Measurements from ENCODE around the gene CDH23.

Gene CDH23

DNA sequence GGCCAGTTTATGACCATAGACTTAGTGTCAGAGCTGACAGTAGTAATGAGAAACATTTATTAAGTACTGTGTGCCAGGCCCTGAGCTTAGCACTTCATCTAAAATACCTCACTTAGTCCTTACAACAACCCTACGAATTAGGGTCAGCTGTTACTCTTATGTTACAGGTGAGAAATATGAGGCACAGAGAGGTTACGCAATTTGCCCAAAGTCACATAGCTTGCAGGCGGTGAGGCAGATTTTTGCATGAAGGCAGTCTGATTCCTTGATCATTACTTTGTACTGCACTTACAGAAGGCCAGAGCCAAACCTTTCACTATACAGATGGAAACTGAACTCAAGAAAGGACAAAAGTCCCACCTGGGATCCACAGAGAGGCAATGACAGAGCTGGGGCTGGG is 10.2 kb downstream of the CDH23 start:
- no peak for DNase-seq (ENCODE audit: extremely low spot score)
- POLR2A ChIA-PET: no interaction called here
- CTCF ChIA-PET: no interaction called here
- TF ChIP-seq SUZ12 (IDR thresholded peaks at IDR 0.05) (no peak), SP1 (IDR thresholded peaks at IDR 0.05) (no peak), L3MBTL2 (conservative IDR thresholded peaks at IDR 0.05) (no peak), FOXA1 (IDR thresholded peaks at IDR 0.05) (no peak), ELF4 (IDR thresholded peaks at IDR 0.05) (no peak), BHLHE40 (IDR thresholded peaks at IDR 0.05; ENCODE audit: borderline replicate concordance) (no peak), CTBP1 (IDR thresholded peaks at IDR 0.05; ENCODE audit: borderline replicate concordance) (no peak), ARNT (IDR thresholded peaks at IDR 0.05) (no peak), FOXK2 (IDR thresholded peaks at IDR 0.05) (no peak), NFRKB (IDR thresholded peaks at IDR 0.05) (no peak), HDGF (IDR thresholded peaks at IDR 0.05; ENCODE audit: borderline replicate concordance) (no peak), FOXM1 (IDR thresholded peaks at IDR 0.05; ENCODE audit: borderline replicate concordance) (no peak)
- TF ChIP-seq, protein P1, sequence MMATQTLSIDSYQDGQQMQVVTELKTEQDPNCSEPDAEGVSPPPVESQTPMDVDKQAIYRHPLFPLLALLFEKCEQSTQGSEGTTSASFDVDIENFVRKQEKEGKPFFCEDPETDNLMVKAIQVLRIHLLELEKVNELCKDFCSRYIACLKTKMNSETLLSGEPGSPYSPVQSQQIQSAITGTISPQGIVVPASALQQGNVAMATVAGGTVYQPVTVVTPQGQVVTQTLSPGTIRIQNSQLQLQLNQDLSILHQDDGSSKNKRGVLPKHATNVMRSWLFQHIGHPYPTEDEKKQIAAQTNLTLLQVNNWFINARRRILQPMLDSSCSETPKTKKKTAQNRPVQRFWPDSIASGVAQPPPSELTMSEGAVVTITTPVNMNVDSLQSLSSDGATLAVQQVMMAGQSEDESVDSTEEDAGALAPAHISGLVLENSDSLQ (IDR thresholded peaks at IDR 0.05): no peak

DNA sequence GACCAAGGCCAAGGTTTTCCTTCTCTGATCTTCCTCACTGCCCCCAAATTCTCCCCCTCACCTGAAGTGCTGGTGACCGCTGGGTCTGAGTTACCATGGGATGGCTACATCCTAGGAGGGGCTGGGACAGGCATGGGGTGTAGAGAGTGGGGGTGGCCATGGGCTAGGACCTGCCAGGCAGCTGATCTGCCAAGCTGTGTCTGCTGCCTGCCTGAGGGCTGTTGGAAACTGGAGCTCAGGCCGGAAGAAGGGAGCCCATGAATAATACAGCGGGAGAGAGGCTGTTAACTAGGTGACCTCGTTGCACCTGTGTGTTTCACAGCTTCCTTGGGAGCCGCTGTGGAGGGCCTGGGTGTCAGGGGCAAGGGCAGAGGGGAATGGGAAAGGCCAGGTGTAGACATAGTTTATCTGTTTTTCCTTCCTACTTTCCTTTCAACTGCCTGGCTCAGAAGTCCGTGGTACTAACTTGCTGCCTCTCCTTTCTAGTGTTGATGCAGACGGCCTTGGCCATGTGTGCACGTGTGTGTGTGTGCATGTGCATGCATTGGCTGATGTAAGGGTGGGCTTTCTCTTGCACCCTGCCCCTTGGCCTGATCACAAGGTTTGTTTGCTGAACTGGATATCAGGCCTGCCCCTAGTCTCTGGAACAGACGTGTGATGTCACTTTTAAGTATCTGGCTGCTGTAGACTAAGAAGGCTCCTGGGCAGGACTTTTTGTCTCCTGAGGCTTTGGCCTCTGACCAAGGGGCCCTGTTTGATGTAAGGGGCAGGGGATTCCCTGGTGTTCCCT is 11.9 kb downstream of the CDH23 start:
- CTCF ChIA-PET: no interaction called here

DNA sequence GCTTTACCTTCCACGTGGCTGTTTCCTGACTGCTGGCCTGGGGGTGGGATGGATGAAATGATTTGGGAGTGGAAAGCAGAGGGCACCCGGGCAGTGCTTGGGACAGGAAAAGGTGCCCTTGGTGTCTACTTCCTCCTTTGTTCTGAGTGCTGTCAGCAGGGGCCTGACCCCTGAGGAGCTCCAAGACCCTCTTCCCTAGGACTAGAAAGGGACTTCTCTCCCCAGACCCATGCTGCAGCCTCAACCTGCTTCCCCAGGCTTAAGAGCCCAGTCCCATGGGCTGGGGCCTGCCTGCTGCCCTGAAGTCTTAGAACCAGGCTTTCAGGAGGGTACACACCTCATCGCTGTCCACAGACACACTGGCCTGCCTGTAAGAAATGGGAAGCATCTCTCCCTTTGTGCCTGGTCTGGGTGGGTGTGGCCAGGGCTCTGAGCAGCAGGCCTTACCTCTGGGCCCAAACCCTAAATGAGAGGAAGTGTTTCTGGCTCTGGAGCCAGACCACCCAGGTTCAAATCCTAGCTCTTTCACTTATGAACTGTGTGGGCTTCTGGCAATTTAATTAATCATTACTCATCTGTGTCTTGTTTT is 12.9 kb downstream of the CDH23 start:
- TF ChIP-seq CTBP1 (IDR thresholded peaks at IDR 0.05; ENCODE audit: borderline replicate concordance) (no peak), L3MBTL2 (conservative IDR thresholded peaks at IDR 0.05) (no peak), FOXA1 (IDR thresholded peaks at IDR 0.05) (no peak), HDGF (IDR thresholded peaks at IDR 0.05; ENCODE audit: borderline replicate concordance) (no peak), BHLHE40 (IDR thresholded peaks at IDR 0.05; ENCODE audit: borderline replicate concordance) (no peak), FOXK2 (IDR thresholded peaks at IDR 0.05) (no peak), FOXM1 (IDR thresholded peaks at IDR 0.05; ENCODE audit: borderline replicate concordance) (no peak), ZNF384 (IDR thresholded peaks at IDR 0.05) (no peak), ELF4 (IDR thresholded peaks at IDR 0.05) (no peak), LEF1 (IDR thresholded peaks at IDR 0.05; ENCODE audit: borderline replicate concordance) (no peak)
- TF ChIP-seq, protein P1 (IDR thresholded peaks at IDR 0.05): no peak
- CTCF ChIA-PET: no interaction called here
- no peak for DNase-seq (ENCODE audit: extremely low spot score)
- POLR2A ChIA-PET: no interaction called here

More for the DNA sequence above, 11.9 kb downstream of the CDH23 start:
- POLR2A ChIA-PET: no interaction called here
- no peak for DNase-seq (ENCODE audit: extremely low spot score)
- no peak for TF ChIP-seq CTBP1 (IDR thresholded peaks at IDR 0.05; ENCODE audit: borderline replicate concordance)
- no peak for TF ChIP-seq ELF4 (IDR thresholded peaks at IDR 0.05)
- no peak for TF ChIP-seq HDGF (IDR thresholded peaks at IDR 0.05; ENCODE audit: borderline replicate concordance)
- TF ChIP-seq FOXM1 (IDR thresholded peaks at IDR 0.05; ENCODE audit: borderline replicate concordance): no peak
- TF ChIP-seq LEF1 (IDR thresholded peaks at IDR 0.05; ENCODE audit: borderline replicate concordance): no peak
- no peak for TF ChIP-seq BHLHE40 (IDR thresholded peaks at IDR 0.05; ENCODE audit: borderline replicate concordance)
- no peak for TF ChIP-seq FOXA1 (IDR thresholded peaks at IDR 0.05)
- TF ChIP-seq ARNT (IDR thresholded peaks at IDR 0.05): no peak
- no peak for TF ChIP-seq SP1 (IDR thresholded peaks at IDR 0.05)
- TF ChIP-seq, protein P1 (IDR thresholded peaks at IDR 0.05): no peak
- TF ChIP-seq TARDBP (IDR thresholded peaks at IDR 0.05): no peak

DNA sequence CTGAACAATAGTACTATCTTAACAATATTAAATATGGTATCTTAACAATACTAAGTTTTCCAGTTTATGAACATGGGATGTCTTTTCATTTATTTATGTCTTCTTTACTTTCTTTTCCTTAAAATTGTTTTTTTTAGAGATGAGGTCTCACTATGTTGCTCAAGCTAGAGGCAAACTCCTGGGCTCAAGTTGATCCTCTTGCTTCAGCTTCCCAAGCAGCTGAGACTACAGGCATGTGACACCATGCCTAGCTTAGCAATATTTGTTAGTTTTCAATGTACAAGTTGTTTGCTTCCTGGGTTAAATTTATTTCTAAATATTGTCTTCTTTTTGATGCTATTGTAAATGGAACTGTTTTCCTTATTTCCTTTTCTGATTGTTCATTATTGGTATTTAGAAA is 16.9 kb downstream of the CDH23 start:
- TF ChIP-seq L3MBTL2 (conservative IDR thresholded peaks at IDR 0.05) (no peak), ZNF384 (IDR thresholded peaks at IDR 0.05) (no peak), BHLHE40 (IDR thresholded peaks at IDR 0.05; ENCODE audit: borderline replicate concordance) (no peak), LEF1 (IDR thresholded peaks at IDR 0.05; ENCODE audit: borderline replicate concordance) (no peak), CTBP1 (IDR thresholded peaks at IDR 0.05; ENCODE audit: borderline replicate concordance) (no peak), FOXK2 (IDR thresholded peaks at IDR 0.05) (no peak)
- ChIA-PET POLR2A (no interaction called here), CTCF (no interaction called here)
- no peak for DNase-seq (ENCODE audit: extremely low spot score)

DNA sequence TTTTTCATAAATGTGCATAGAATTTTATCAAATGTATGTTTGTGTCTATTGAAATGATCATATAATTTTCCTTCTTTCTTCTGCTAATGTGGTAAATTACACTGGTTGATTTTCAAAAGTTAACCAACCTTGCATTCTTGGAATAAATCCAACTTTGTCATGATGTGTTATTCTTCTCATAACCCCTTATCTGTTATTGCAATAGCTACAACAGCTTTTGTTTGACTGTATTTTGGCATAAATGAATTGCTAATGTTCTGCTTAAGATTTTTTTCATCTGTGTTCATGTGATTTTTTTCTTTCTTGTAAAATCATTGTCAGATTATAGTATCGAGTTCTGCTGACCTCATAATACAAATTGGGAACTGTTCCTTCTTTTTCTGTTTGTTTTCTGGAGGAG is 17.6 kb downstream of the CDH23 start:
- TF ChIP-seq SUZ12 (IDR thresholded peaks at IDR 0.05) (no peak), TARDBP (IDR thresholded peaks at IDR 0.05) (no peak), ZNF384 (IDR thresholded peaks at IDR 0.05) (no peak), SP1 (IDR thresholded peaks at IDR 0.05) (no peak), LEF1 (IDR thresholded peaks at IDR 0.05; ENCODE audit: borderline replicate concordance) (no peak), CTBP1 (IDR thresholded peaks at IDR 0.05; ENCODE audit: borderline replicate concordance) (no peak), ELF4 (IDR thresholded peaks at IDR 0.05) (no peak), FOXA1 (IDR thresholded peaks at IDR 0.05) (no peak), HDGF (IDR thresholded peaks at IDR 0.05; ENCODE audit: borderline replicate concordance) (no peak), FOXM1 (IDR thresholded peaks at IDR 0.05; ENCODE audit: borderline replicate concordance) (no peak), NFRKB (IDR thresholded peaks at IDR 0.05) (no peak), L3MBTL2 (conservative IDR thresholded peaks at IDR 0.05) (no peak), FOXK2 (IDR thresholded peaks at IDR 0.05) (no peak), BHLHE40 (IDR thresholded peaks at IDR 0.05; ENCODE audit: borderline replicate concordance) (no peak), ARNT (IDR thresholded peaks at IDR 0.05) (no peak)
- TF ChIP-seq, protein P1 (IDR thresholded peaks at IDR 0.05): no peak
- ChIA-PET POLR2A (no interaction called here), CTCF (no interaction called here)
- no peak for DNase-seq (ENCODE audit: extremely low spot score)

Measured in HEK293T (cell line).